Endodermal cell (in vitro differentiated cells): ENCODE data around the gene TTF2. TPM values are rescaled to one million over a fixed set of nuclear protein-coding genes. Genes with fewer than 3 reads are reported as not detected.
"Not testable (repeated sequence)": the region's sequence is repeated elsewhere in the genome, so short reads cannot be mapped to it uniquely, and the experiment has no call there.

Experiments used
- DNase-seq: peaks from one replicate; pipeline ENCODE4 v3.0.0-alpha.2; 2017
- H3K27ac ChIP-seq: 2 replicates; pipeline ENCODE4 v1.5.1; 2013; ENCODE audit warnings: mild to moderate bottlenecking, low read depth, low read length, moderate library complexity
- H3K27me3 ChIP-seq: 2 replicates; pipeline ENCODE4 v1.6.1; 2013; ENCODE audit warnings: mild to moderate bottlenecking, low read length, moderate library complexity; ENCODE audit not compliant: insufficient read depth, control insufficient read depth, poor library complexity, severe bottlenecking
- H3K36me3 ChIP-seq: 2 replicates; pipeline ENCODE4 v1.7.0; 2013; ENCODE audit warnings: mild to moderate bottlenecking, low read length, moderate library complexity; ENCODE audit not compliant: control insufficient read depth, insufficient read depth
- H3K4me1 ChIP-seq: one replicate; pipeline ENCODE4 v1.7.0; 2013; ENCODE audit warnings: low read length; ENCODE audit not compliant: control insufficient read depth, insufficient read depth
- H3K4me3 ChIP-seq: 2 replicates; pipeline ENCODE4 v1.5.1; 2013; ENCODE audit warnings: mild to moderate bottlenecking, low read length, moderate library complexity
- H3K9ac ChIP-seq: 2 replicates; pipeline ENCODE4 v1.6.1; 2013; ENCODE audit warnings: mild to moderate bottlenecking, low read length, moderate library complexity; ENCODE audit not compliant: poor library complexity, severe bottlenecking; ENCODE audit errors: extremely low read depth
- H3K9me3 ChIP-seq: 2 replicates; pipeline ENCODE4 v1.6.1; 2013; ENCODE audit warnings: mild to moderate bottlenecking, low read length, moderate library complexity; ENCODE audit not compliant: control insufficient read depth
- H3K27ac Mint-ChIP-seq: 2 replicates; pipeline ENCODE4 v1.8.0; 2020; ENCODE audit warnings: mixed read lengths
- H3K27me3 Mint-ChIP-seq: 2 replicates; pipeline ENCODE4 v1.8.0; 2021; ENCODE audit warnings: mild to moderate bottlenecking, mixed read lengths; ENCODE audit not compliant: insufficient read depth
- H3K36me3 Mint-ChIP-seq: 2 replicates; pipeline ENCODE4 v1.8.0; 2020; ENCODE audit warnings: low read depth, mixed read lengths
- H3K4me1 Mint-ChIP-seq: 2 replicates; pipeline ENCODE4 v1.8.0; 2020; ENCODE audit warnings: mixed read lengths
- H3K4me3 Mint-ChIP-seq: 2 replicates; pipeline ENCODE4 v1.8.0; 2020; ENCODE audit warnings: mild to moderate bottlenecking, moderate library complexity, mixed read lengths
- H3K9me3 Mint-ChIP-seq: 2 replicates; pipeline ENCODE4 v1.8.0; 2020; ENCODE audit warnings: mild to moderate bottlenecking, mixed read lengths
- CTCF ChIP-seq: fragments of 200-600 bp; sonication (generic); conservative IDR thresholded peaks from 2 replicates; pipeline ENCODE4 v1.5.0; 2021; ENCODE audit warnings: antibody characterized with exemption, mild to moderate bottlenecking
- WGBS, 2 experiments: methylation state at CpG; one replicate each; pipeline versions ENCODE4 v1.1.5 to v1.1.7; 2013; ENCODE audit warnings: missing lambda C conversion rate in 2 of 2, mixed read lengths in 1 of 2; ENCODE audit not compliant: insufficient coverage in 1 of 2, insufficient read length in 1 of 2; 5-methylcytosine and 5-hydroxymethylcytosine counted together
- total RNA-seq, 2 donors: library from RNA; stranded (reverse); fragmentation: NEBNext Ultra II Directional in 1 of 2; extraction: Animal tissue kit (Norgen Biotek cat#: 25700) in 1 of 2; gene quantifications; 2 replicates in 1 of 2; 3 replicates in 1 of 2; pipeline ENCODE4 v1.2.1, GENCODE V29; 2021

Gene TTF2
- total RNA-seq, 2 donors from 2014 or later = 70.9 to 71.9 TPM

DNA sequence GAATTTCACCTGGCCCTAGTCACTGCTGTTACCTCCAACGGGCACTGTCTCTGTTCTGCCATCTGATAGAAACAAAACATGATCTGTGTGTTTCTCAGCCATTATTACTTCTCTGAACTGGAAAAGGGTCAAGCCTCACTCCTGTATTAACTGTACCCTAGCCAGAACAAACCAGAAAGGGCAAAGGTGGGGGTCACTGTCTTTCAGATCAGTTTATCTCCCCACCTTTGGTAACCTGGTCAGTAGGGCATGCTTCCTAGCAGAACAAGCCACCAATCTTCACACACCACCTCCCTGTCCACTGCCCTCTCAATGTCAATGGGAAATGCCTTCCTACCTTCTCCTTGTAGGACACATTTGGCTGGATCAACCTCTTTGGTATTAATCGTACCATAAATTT lies 57.6 kb downstream of the TTF2 start:
- DNase-seq = no peak
- WGBS, 2 experiments = 94 to 100% methylated on average over 2 of the region's 2 CpGs
- Histone ChIP-seq H3K4me1 (peaks cover 11% of the 10 kb centered on the region), H3K27ac (no peak overlapping the region), H3K9ac (no peak overlapping the region), H3K9me3 (no peaks in the 10 kb centered on the region), H3K4me3 (no peak overlapping the region), H3K27me3 (no peaks in the 10 kb centered on the region), H3K36me3 (peaks cover 24% of the 10 kb centered on the region)
- Mint-ChIP-seq H3K27me3 (no peaks in the 10 kb centered on the region), H3K9me3 (no peaks in the 10 kb centered on the region), H3K27ac (no peak overlapping the region), H3K4me3 (no peak overlapping the region), H3K36me3 (peaks cover 34% of the 10 kb centered on the region), H3K4me1 (peaks cover 19% of the 10 kb centered on the region)
- no peak for TF ChIP-seq CTCF

- no peak for DNase-seq
- no peaks in the 10 kb centered on the region for H3K27me3 Mint-ChIP-seq
- Histone ChIP-seq H3K4me1 (peaks cover 11% of the 10 kb centered on the region), H3K4me3 (no peak overlapping the region), H3K27me3 (no peaks in the 10 kb centered on the region), H3K9me3 (no peaks in the 10 kb centered on the region), H3K27ac (no peak overlapping the region), H3K36me3 (peaks cover 20% of the 10 kb centered on the region), H3K9ac (no peak overlapping the region)
- H3K4me3 Mint-ChIP-seq = no peak overlapping the region
- peaks cover 34% of the 10 kb centered on the region for H3K36me3 Mint-ChIP-seq
- H3K27ac Mint-ChIP-seq = no peak overlapping the region
- WGBS, 2 experiments = 92 to 96% methylated on average over 12 of the region's 12 CpGs
- no peaks in the 10 kb centered on the region for H3K9me3 Mint-ChIP-seq
- peaks cover 19% of the 10 kb centered on the region for H3K4me1 Mint-ChIP-seq
- no peak for TF ChIP-seq CTCF
Measured at GRCh38 chr1:117118137-117118536, 58.0 kb downstream of the TTF2 start.

GRCh38 chr1:117119144-117119543 lies 59.0 kb downstream of the TTF2 start:
- not testable (repeated sequence) for H3K4me3 Mint-ChIP-seq

More at GRCh38 chr1:117119144-117119543, 59.0 kb downstream of the TTF2 start:
- H3K9ac ChIP-seq, H3K27me3 Mint-ChIP-seq, H3K27ac ChIP-seq, H3K27me3 ChIP-seq, H3K27ac Mint-ChIP-seq, DNase-seq, H3K9me3 Mint-ChIP-seq, H3K4me3 ChIP-seq, H3K9me3 ChIP-seq: not testable (repeated sequence)
- H3K36me3 Mint-ChIP-seq = peaks cover 34% of the 10 kb centered on the region
- WGBS, 2 experiments = 94 to 95% methylated on average over 8 to 10 of the region's 10 CpGs
- Histone ChIP-seq H3K36me3 (peaks cover 20% of the 10 kb centered on the region), H3K4me1 (peaks cover 11% of the 10 kb centered on the region)
- peaks cover 19% of the 10 kb centered on the region for H3K4me1 Mint-ChIP-seq
